MCF 10A (cell line): Measurements from ENCODE around the gene CACNA1H. TPM values are rescaled to one million over a fixed set of nuclear protein-coding genes. Genes with fewer than 3 reads are reported as not detected.

ENCODE experiments used
- BruUV-seq: library from RNA; stranded (reverse); fragments of 400-500 nt; replicated peaks from 2 replicates; lab custom pipeline; 2021; lab: Mats Ljungman, UMichigan
- CTCF ChIA-PET: fragments of 300-600 bp; sonication (Branson Sonifier 250); formaldehyde crosslinking; extraction: SDS; loops from one replicate; lab custom pipeline; 2021; ENCODE audit warnings: antibody characterized with exemption, inconsistent platforms; lab: Yijun Ruan, JAX
- POLR2A ChIA-PET: fragments of 300-600, 350-650 bp; sonication (Branson Sonifier 250); formaldehyde crosslinking; extraction: SDS; loops from one replicate; lab custom pipeline; 2020; ENCODE audit warnings: antibody characterized with exemption, inconsistent platforms; lab: Yijun Ruan, JAX
- DNase-seq: peaks from one replicate; pipeline ENCODE4 v3.0.0-alpha.2; 2018; ENCODE audit not compliant: unreplicated experiment
- H3K27ac Mint-ChIP-seq: one replicate; pipeline ENCODE4 v1.8.0; 2022; ENCODE audit warnings: mild to moderate bottlenecking, low read depth, mixed read lengths; ENCODE audit not compliant: unreplicated experiment
- H3K27me3 Mint-ChIP-seq: one replicate; pipeline ENCODE4 v1.8.0; 2022; ENCODE audit warnings: mixed read lengths; ENCODE audit not compliant: insufficient read depth, unreplicated experiment
- H3K36me3 Mint-ChIP-seq: one replicate; pipeline ENCODE4 v1.8.0; 2022; ENCODE audit warnings: mild to moderate bottlenecking, moderate library complexity, mixed read lengths; ENCODE audit not compliant: insufficient read depth, unreplicated experiment
- H3K4me1 Mint-ChIP-seq: one replicate; pipeline ENCODE4 v1.8.0; 2022; ENCODE audit warnings: mixed read lengths; ENCODE audit not compliant: insufficient read depth, unreplicated experiment
- H3K4me3 Mint-ChIP-seq: one replicate; pipeline ENCODE4 v1.8.0; 2022; ENCODE audit warnings: mild to moderate bottlenecking, moderate library complexity, mixed read lengths; ENCODE audit not compliant: unreplicated experiment
- H3K9me3 Mint-ChIP-seq: one replicate; pipeline ENCODE4 v1.8.0; 2022; ENCODE audit warnings: mixed read lengths; ENCODE audit not compliant: unreplicated experiment
- CTCF ChIP-seq: fragments of 200-600 bp; IDR thresholded peaks from one replicate; pipeline ENCODE4 v1.8.0; 2022; ENCODE audit warnings: antibody characterized with exemption, mild to moderate bottlenecking; ENCODE audit not compliant: unreplicated experiment
- intact Hi-C: fragments of 100-400 bp; cut with micrococcal nuclease; formaldehyde crosslinking; loops from 2 replicates; pipeline ENCODE4 v1.14.1; 2022
- total RNA-seq: library from RNA; stranded (reverse); gene quantifications from 2 replicates; pipeline ENCODE4 v1.2.3, GENCODE V29; 2022

The CACNA1H gene
- total RNA-seq, 1 experiment from 2014 or later: not detected

DNA sequence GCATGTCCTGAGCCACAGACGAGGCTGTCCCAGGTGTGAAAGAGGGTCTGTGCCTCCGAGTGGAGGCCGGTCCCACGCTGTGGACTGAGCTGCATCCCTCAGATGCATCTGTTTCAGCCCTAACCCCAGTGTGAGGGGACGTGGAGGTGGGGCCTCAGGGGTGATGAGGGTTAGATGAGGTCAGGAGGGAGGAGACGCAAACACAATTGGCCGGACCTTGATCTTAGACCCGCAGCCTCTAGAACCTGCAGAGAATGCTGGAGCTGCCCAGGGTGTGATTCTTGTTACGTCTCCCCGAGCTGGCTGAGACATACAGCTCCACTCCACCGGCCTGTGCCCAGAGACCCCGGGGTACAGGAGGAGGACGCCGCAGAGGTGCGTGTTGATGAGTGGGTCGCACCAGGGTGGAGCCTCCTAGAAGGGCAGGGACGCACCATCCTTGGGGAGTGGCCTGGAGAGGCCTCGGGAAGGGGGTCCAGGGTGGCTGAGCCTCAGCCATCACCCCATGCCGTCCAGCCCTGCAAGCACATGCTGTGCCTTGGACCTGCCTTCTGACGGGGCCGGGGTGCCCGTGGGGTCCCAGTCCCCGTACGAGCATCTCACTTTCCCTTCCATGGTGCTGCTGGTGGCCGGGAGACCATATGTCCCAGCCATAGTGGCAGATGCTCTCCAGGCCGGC, 40.3 kb upstream of the CACNA1H start:
- no peak for DNase-seq
- TF ChIP-seq CTCF: no peak
- H3K4me3 Mint-ChIP-seq: no peak overlapping the region
- BruUV-seq: no TSS peak
- intact Hi-C loops: no loop called here
- H3K27me3 Mint-ChIP-seq: peaks cover 36% of the 10 kb centered on the region
- no peaks in the 10 kb centered on the region for H3K9me3 Mint-ChIP-seq
- H3K36me3 Mint-ChIP-seq: no peaks in the 10 kb centered on the region
- no peak overlapping the region for H3K27ac Mint-ChIP-seq
- H3K4me1 Mint-ChIP-seq: no peaks in the 10 kb centered on the region
- ChIA-PET CTCF (interaction anchor here (0.6 to 1.9 kb wide), 2 partner anchors 81 to 169 kb away, joined by 3 to 5 read pairs; no protein-coding TSS in a partner anchor), POLR2A (interaction anchor here (0.5 kb wide), 1 partner anchor 56 kb away, joined by 3 read pairs; no protein-coding TSS in a partner anchor)

- POLR2A ChIA-PET: interaction anchor here (0.5 kb wide), 1 partner anchor 55 kb away, joined by 3 read pairs; no protein-coding TSS in a partner anchor
- H3K9me3 Mint-ChIP-seq: no peaks in the 10 kb centered on the region
- H3K36me3 Mint-ChIP-seq: no peaks in the 10 kb centered on the region
- BruUV-seq: no TSS peak
- DNase-seq: no peak
- no peak overlapping the region for H3K4me3 Mint-ChIP-seq
- intact Hi-C loops: no loop called here
- no peak for TF ChIP-seq CTCF
- H3K4me1 Mint-ChIP-seq: no peaks in the 10 kb centered on the region
- H3K27me3 Mint-ChIP-seq: peaks cover 28% of the 10 kb centered on the region
- H3K27ac Mint-ChIP-seq: no peak overlapping the region
- CTCF ChIA-PET: interaction anchor here (0.6 kb wide), 1 partner anchor 103 kb away, joined by 3 read pairs; no protein-coding TSS in a partner anchor
These were observed 39.4 kb upstream of the CACNA1H start for GRCh38 chr16:1113489-1113888.

GRCh38 chr16:1113889-1114526, 38.9 kb upstream of the CACNA1H start:
- intact Hi-C loops: no loop called here

More at GRCh38 chr16:1113889-1114526, 38.9 kb upstream of the CACNA1H start:
- ChIA-PET CTCF (interaction anchor here (0.6 kb wide), 1 partner anchor 103 kb away, joined by 3 read pairs; no protein-coding TSS in a partner anchor), POLR2A (no interaction called here)
- H3K4me3 Mint-ChIP-seq: no peak overlapping the region
- H3K27me3 Mint-ChIP-seq: peaks cover 22% of the 10 kb centered on the region
- H3K9me3 Mint-ChIP-seq: no peaks in the 10 kb centered on the region
- TF ChIP-seq CTCF: no peak
- BruUV-seq: no TSS peak
- H3K4me1 Mint-ChIP-seq: no peaks in the 10 kb centered on the region
- no peak for DNase-seq
- H3K27ac Mint-ChIP-seq: no peak overlapping the region
- no peaks in the 10 kb centered on the region for H3K36me3 Mint-ChIP-seq
